OCI-LY7 (cell line): ENCODE measurements around the gene ACVR1.

Source experiments
- CTCF ChIP-seq: fragments of 200-600 bp; sonication (generic); conservative IDR thresholded peaks from 2 replicates; pipeline ENCODE4 v1.5.1; 2014; ENCODE audit warnings: mild to moderate bottlenecking, antibody characterized with exemption, low read length, moderate library complexity, mixed read lengths
- EZH2phosphoT487 ChIP-seq: fragments of 200-600 bp; sonication (generic); IDR thresholded peaks from 2 replicates; pipeline ENCODE4 v1.6.1; 2018; ENCODE audit warnings: low read depth, borderline replicate concordance, mild to moderate bottlenecking, mixed run types, antibody characterized with exemption, low read length, moderate library complexity, mixed read lengths

GRCh38 chr2:157922336-157922735 lies 46.2 kb upstream of the ACVR1 start:
- TF ChIP-seq EZH2phosphoT487 (no peak), CTCF (no peak)
